Measurements from ENCODE around the gene SIRPG. TPM values are rescaled to one million over a fixed set of nuclear protein-coding genes. Genes with fewer than 3 reads are reported as not detected.

SIRPG gene
- total RNA-seq, 2 donors from 2014 or later: 32.0 to 62.9 TPM

DNA sequence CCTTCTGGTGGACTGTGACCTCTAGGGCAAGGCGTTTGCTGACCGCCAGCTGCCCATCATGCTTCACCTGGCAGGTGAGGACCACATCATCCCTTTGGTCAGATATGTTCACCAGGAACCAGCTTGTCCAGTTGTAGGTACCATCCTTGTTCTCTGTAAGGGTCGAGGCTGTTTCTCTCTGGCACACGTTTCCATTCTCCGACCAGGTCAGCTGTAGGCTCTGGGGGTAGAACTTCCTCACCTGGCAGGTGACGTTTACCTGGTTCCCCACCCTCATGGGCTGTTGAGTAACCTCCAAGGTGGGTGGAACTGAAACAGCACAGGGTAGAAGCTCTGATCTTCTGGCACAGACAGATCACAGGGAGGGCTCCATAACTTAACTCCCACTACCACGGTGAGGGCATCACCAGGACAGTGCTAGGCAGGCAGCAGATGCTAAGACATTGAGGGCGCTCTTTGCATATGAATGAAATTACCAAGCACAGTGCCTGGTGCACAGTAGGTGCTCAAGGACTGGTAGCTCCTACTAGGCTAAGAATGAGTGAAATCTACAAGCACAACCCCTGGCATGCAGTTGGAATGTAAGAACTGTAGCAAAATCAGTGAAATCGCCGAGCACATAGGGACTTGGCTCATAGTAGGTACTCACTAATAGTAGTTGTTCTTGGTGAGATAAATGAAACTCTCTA, 22.1 kb downstream of the SIRPG start:
- peaks cover 59% of the 10 kb centered on the region for H3K36me3 Mint-ChIP-seq (ENCODE audit: low read depth)
- H3K27me3 Mint-ChIP-seq: no peaks in the 10 kb centered on the region
- H3K27ac Mint-ChIP-seq: no peak overlapping the region
- peaks cover 24% of the 10 kb centered on the region for H3K4me1 Mint-ChIP-seq
- H3K4me3 Mint-ChIP-seq: no peak overlapping the region
- no peaks in the 10 kb centered on the region for H3K9me3 Mint-ChIP-seq
- ATAC-seq (replicated peaks): no peak

DNA sequence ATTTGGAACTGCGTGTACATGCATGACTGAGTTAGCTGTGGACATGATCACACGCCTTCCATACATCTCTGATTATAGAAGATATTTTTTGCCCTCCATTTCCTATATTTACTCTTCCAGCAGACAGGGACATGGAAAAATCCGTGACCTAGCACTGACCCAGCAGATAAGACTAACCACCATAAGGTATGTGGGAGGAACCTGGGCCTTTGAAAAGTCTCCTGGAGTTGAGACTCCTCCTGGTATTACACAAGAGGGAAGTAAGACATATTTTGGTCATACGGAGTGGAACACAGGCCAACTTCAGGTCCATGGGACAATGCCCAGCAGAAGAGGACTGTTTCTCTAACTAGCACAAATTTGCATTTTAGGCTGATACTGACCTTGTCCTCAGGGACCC, 24.0 kb downstream of the SIRPG start:
- no peak overlapping the region for H3K4me3 Mint-ChIP-seq
- H3K36me3 Mint-ChIP-seq (ENCODE audit: low read depth): peaks cover 78% of the 10 kb centered on the region
- H3K27ac Mint-ChIP-seq: no peak overlapping the region
- no peak for ATAC-seq (replicated peaks)
- peaks cover 28% of the 10 kb centered on the region for H3K4me1 Mint-ChIP-seq
- H3K9me3 Mint-ChIP-seq: no peaks in the 10 kb centered on the region
- no peaks in the 10 kb centered on the region for H3K27me3 Mint-ChIP-seq

DNA sequence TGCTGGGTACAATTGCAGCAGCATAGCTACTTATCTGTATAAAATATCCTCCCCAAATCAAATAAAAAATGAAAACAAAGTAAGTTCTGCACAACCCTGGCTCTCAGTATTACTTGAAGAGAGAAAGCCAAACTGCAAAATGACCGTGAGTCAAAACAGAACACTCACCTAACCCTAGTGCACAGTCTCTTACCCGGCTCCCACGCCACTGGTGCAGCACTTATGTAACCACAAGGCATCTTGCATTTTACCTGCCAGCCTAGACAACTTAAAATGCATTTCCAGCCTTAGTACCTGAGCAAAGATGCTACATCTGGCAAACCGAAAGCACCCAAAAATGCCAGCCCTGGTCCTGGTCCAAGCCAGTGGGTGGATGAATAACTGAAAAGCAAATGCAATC, 25.4 kb downstream of the SIRPG start:
- no peaks in the 10 kb centered on the region for H3K27me3 Mint-ChIP-seq
- peak overlapping the region; percentile 66 for H3K27ac Mint-ChIP-seq
- no peaks in the 10 kb centered on the region for H3K9me3 Mint-ChIP-seq
- ATAC-seq (replicated peaks): peak; percentile 99
- peaks cover 39% of the 10 kb centered on the region for H3K4me1 Mint-ChIP-seq
- peaks cover 90% of the 10 kb centered on the region for H3K36me3 Mint-ChIP-seq (ENCODE audit: low read depth)
- peak overlapping the region; percentile 66 for H3K4me3 Mint-ChIP-seq

DNA sequence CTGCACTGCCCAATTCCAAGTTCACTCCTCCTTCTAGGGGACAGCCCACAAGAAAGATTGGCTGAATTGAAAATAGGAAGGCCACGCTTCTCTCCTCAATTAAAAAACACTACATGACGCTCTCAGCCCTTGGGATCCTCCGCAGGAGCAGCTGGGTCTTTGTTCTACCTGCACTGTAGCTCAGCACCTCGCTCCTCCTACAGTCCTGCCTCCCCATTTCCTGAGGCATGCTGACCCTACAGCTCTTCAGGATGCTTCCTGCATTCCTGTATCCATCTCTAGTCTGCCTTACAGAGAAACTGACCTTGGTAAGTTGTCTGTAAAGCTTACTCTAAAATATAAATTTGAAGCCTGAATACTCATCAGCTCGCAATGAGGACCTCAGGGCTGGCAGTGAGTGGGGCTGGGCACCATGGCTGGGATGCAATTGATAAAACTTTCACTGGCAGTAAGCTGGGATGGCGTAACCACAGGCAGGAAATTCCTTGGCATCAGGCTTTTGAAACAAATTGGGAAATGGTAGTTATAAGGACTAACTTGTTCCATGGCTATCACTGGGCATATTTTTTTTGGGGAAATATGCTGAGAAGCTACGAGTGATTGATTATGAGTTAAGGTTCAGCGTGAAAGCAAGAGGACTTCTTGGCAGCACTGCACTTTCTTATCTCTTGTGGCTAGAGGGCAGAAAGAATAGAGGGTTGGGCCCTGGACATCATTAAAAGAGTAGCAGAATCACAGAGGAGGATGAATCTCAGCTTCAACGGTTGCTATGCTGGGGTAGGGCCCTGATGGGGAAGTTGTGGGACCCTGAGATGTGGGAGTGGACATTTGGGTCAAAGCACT, 26.0 kb downstream of the SIRPG start:
- peak; percentile 17 for ATAC-seq (replicated peaks)
- H3K27me3 Mint-ChIP-seq: no peaks in the 10 kb centered on the region
- H3K36me3 Mint-ChIP-seq (ENCODE audit: low read depth): peaks cover 85% of the 10 kb centered on the region

DNA sequence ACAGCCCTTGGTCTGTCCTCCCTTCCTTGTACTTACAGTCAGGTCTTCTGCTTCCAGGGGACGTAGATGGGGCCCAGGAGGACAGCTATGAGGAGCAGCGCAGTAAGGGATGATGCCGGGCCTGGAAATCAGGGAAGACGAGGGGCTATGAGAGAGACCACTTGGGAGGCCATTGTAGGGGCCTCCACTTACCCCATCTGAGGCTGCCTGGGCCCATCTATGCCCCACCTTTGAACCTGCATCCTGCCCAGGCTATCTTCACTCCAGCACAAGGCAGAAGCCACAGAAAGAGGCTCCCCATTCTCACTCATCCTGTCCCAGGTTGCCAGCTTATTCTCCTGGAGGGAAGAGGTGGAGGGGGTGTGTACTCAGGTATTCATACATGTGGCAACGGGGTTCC, 27.4 kb downstream of the SIRPG start:
- Mint-ChIP-seq H3K27ac (no peak overlapping the region), H3K36me3 (ENCODE audit: low read depth) (peaks cover 71% of the 10 kb centered on the region), H3K4me3 (no peak overlapping the region), H3K4me1 (peaks cover 53% of the 10 kb centered on the region), H3K27me3 (no peaks in the 10 kb centered on the region), H3K9me3 (no peaks in the 10 kb centered on the region)
- ATAC-seq (replicated peaks): no peak

More for the DNA sequence above, 26.0 kb downstream of the SIRPG start:
- Mint-ChIP-seq H3K4me3 (peak overlapping the region; percentile 66), H3K27ac (peak overlapping the region; percentile 66), H3K4me1 (peaks cover 39% of the 10 kb centered on the region), H3K9me3 (no peaks in the 10 kb centered on the region)

DNA sequence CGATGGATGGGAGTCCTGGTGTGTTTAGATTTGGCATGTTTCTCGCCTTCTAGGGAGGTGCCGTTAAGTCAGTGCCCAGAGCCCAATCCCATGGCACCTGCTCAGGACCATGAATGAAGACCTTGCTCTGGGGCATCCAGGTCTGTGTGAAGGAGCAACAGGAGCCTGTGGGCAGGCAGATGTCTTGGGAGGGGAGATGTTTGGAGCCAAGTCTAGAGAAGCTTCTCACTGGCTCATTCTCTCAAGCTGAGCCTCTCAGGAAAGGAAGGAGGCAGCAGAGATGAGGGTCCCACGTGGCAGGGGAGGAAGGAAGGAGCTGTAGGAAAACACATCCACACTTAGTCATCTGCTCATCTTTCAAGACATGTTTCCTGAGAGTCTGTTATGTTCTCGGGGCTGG, 28.3 kb downstream of the SIRPG start:
- Mint-ChIP-seq H3K4me3 (no peak overlapping the region), H3K9me3 (no peaks in the 10 kb centered on the region), H3K36me3 (ENCODE audit: low read depth) (peaks cover 62% of the 10 kb centered on the region), H3K27me3 (no peaks in the 10 kb centered on the region), H3K4me1 (peaks cover 61% of the 10 kb centered on the region), H3K27ac (peak overlapping the region; percentile 29)
- no peak for ATAC-seq (replicated peaks)

DNA sequence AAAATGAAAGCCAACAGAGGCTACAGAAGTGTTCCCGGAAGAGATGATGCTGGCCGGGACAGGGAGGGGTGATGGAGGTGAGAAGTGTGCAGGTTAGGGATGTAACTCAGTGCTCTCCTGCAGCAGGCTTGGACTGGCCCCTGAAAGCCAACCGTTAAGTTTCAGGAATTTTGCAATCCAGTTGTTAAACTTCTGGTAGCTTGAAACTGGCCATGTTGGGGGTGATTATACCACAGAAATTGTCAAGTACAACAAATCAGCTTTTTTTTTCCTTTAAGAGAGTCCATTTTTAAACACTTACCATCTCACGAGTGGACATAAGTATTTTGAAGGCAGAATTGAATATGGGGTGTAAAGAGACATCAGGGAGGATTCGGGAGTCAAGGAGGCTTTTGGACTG, 29.0 kb downstream of the SIRPG start:
- no peaks in the 10 kb centered on the region for H3K27me3 Mint-ChIP-seq
- no peak for ATAC-seq (replicated peaks)
- H3K4me1 Mint-ChIP-seq: peaks cover 61% of the 10 kb centered on the region
- no peak overlapping the region for H3K4me3 Mint-ChIP-seq
- peaks cover 55% of the 10 kb centered on the region for H3K36me3 Mint-ChIP-seq (ENCODE audit: low read depth)
- H3K27ac Mint-ChIP-seq: peak overlapping the region; percentile 29
- no peaks in the 10 kb centered on the region for H3K9me3 Mint-ChIP-seq

DNA sequence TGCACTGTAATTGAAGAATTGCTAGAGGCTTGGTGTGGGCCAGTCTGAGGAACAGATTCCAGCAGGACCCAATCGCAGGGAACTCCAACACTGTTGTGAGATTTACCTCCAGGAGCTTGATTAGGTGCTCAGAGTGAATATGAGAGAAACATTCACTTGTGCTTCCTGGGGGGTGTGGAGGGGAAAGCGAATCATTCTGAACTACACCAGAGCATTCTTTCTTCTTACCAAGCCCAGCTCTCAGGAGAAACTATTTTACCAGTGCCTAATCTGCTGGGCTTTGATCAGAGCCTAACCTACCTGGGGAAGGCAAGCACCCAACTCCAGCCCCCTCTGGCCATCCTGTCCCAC, 30.4 kb downstream of the SIRPG start:
- Mint-ChIP-seq H3K36me3 (ENCODE audit: low read depth) (peaks cover 48% of the 10 kb centered on the region), H3K27ac (peak overlapping the region; percentile 13), H3K9me3 (no peaks in the 10 kb centered on the region), H3K4me1 (peaks cover 63% of the 10 kb centered on the region), H3K27me3 (no peaks in the 10 kb centered on the region), H3K4me3 (peak overlapping the region; percentile 31)
- ATAC-seq (replicated peaks): no peak

DNA sequence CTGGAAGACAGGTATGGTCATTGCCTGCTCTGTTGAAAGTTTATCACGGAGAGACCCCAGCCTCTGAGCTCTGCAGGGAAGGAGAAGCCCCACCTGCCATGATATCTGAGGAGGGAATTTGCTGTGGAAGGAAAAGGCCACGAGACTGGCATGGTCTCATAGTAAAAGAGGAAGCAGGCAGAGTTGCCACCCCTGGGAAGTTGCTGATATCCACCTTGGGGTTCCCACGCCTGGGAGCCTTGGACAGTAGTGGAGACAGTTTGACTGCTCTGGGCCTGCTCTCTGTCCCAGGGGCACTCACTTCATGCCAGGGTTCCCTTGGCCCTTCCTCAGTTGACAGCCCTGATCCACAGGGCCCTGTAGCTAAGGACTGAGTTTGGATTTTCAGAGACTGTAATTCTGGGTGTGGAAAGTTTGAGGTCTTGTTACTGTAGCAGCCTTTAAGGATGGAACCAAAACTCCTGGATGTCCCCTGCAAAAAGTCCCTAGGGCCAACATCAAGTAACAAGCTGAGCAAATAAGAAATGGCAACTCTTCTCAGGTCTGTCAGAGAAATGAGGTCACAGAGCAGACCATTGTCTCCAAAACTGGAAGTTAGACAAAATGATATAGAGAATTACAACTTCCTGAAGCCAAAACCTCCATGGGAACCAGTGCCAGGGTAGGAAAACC, 30.9 kb downstream of the SIRPG start:
- peak overlapping the region; percentile 13 for H3K27ac Mint-ChIP-seq
- H3K27me3 Mint-ChIP-seq: no peaks in the 10 kb centered on the region
- peak overlapping the region; percentile 31 for H3K4me3 Mint-ChIP-seq
- H3K4me1 Mint-ChIP-seq: peaks cover 63% of the 10 kb centered on the region
- H3K9me3 Mint-ChIP-seq: no peaks in the 10 kb centered on the region
- ATAC-seq (replicated peaks): peak; percentile 41
- H3K36me3 Mint-ChIP-seq (ENCODE audit: low read depth): peaks cover 43% of the 10 kb centered on the region

DNA sequence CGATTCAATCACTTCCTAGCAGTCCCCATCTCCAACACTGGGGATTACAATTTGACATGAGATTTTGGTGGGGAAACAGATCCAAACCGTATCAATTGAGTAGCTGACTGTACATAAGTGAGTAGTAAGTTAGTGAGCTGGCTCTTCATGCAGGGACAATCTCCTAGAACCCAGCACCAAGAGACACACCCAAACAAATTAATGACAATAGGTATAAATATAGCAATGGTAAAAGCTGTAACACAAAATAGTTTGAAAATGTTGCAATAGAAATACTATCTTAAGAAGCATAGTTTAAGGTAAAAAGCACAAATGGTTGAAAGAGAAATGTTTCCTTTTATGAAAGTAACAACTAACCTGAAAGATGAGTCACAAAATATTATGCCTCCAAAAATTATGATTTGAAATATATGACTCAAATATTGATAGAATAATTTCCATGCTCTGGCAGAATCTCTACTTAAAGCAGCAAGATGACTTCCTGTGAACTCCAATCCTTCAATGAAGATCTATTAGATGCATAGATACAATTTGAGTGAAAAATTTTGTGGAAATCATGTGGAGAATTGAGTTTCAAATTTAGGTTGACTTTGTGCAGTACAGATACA, 32.4 kb downstream of the SIRPG start:
- Mint-ChIP-seq H3K4me1 (peaks cover 71% of the 10 kb centered on the region), H3K4me3 (peak overlapping the region; percentile 71), H3K27me3 (no peaks in the 10 kb centered on the region), H3K9me3 (no peaks in the 10 kb centered on the region), H3K27ac (peak overlapping the region; percentile 84), H3K36me3 (ENCODE audit: low read depth) (peaks cover 31% of the 10 kb centered on the region)
- ATAC-seq (replicated peaks): peak; percentile 67

DNA sequence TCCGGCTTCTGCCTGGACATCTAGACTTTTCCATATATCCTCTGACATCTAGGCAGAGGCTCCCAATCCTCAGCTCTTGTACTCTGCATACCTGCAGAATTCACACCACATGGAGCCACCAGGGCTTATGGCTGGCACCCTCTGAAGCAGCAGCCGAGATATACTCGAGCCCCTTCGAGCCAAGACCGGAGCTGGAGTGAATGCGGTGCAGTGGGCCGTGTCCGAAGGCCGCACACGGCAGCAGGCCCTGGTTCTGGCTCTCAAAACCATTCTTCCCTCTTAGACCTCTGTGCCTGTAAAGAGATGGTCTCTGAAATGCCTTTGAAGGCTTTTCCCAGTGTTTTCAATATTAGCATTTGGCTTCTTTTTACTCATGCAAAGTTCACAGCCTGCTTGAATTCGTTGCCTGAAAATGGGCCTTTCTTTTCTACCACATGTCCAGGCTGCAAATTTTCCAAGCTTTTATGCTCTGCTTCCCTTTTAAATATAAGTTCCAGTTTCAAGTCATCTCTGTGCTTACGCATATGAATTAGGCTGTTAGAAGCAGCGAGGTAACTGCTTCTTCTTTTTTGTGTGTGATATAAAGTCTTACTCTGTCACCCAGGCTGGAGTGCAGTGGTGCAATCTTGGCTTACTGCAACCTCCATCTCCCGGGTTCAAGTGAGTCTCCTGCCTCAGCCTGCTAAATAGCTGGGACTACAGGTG, 33.9 kb downstream of the SIRPG start:
- Mint-ChIP-seq H3K36me3 (ENCODE audit: low read depth) (peaks cover 15% of the 10 kb centered on the region), H3K9me3 (no peaks in the 10 kb centered on the region), H3K27ac (no peak overlapping the region), H3K4me1 (peaks cover 77% of the 10 kb centered on the region), H3K4me3 (peak overlapping the region; percentile 16), H3K27me3 (no peaks in the 10 kb centered on the region)
- no peak for ATAC-seq (replicated peaks)

DNA sequence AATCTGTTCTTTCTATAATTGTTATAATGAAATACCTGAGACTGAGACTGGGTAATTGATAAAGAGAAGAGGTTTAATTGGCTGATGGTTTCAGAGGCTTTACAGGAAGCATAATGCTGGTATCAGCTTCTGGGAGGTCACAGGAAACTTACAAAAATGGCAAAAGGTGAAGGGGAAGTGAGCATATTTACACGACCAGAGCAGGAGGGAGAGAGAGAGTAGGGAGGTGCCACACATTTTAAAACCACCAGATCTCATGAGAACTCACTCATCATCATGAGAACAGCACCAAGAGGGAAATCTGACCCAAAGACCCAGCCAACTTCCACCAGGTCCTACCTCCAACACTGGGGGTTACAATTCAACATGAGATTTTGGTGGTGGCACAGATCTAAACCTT, 35.1 kb downstream of the SIRPG start:
- Mint-ChIP-seq H3K27ac (peak overlapping the region; percentile 12), H3K36me3 (ENCODE audit: low read depth) (peaks cover 3% of the 10 kb centered on the region), H3K4me1 (peaks cover 68% of the 10 kb centered on the region), H3K4me3 (peak overlapping the region; percentile 46), H3K27me3 (no peaks in the 10 kb centered on the region), H3K9me3 (peaks cover 4% of the 10 kb centered on the region)
- no peak for ATAC-seq (replicated peaks)

DNA sequence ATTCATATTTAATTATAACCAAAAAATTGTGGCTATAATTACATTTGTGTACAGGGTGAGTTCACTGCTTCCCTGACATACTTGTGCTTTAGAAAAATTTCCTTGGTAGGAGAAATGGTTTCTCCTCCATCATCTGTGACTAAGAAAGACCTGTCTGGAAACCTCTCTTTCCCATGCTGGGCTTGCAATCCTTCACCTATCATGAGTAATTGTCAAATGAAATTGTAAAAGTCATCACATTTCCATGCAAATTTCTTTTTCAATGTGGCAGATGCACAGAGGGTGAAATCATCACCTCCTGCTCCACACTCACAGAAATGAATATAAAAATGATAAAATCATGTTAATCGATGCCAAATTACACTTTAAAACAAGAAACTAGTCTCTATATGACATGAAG, 36.3 kb downstream of the SIRPG start:
- Mint-ChIP-seq H3K9me3 (peaks cover 4% of the 10 kb centered on the region), H3K27me3 (no peaks in the 10 kb centered on the region), H3K4me3 (peak overlapping the region; percentile 46), H3K27ac (no peak overlapping the region), H3K36me3 (ENCODE audit: low read depth) (no peaks in the 10 kb centered on the region), H3K4me1 (peaks cover 63% of the 10 kb centered on the region)
- peak; percentile 34 for ATAC-seq (replicated peaks)
